ENCODE measurements around the gene PLXNA4.

The PLXNA4 gene

DNA sequence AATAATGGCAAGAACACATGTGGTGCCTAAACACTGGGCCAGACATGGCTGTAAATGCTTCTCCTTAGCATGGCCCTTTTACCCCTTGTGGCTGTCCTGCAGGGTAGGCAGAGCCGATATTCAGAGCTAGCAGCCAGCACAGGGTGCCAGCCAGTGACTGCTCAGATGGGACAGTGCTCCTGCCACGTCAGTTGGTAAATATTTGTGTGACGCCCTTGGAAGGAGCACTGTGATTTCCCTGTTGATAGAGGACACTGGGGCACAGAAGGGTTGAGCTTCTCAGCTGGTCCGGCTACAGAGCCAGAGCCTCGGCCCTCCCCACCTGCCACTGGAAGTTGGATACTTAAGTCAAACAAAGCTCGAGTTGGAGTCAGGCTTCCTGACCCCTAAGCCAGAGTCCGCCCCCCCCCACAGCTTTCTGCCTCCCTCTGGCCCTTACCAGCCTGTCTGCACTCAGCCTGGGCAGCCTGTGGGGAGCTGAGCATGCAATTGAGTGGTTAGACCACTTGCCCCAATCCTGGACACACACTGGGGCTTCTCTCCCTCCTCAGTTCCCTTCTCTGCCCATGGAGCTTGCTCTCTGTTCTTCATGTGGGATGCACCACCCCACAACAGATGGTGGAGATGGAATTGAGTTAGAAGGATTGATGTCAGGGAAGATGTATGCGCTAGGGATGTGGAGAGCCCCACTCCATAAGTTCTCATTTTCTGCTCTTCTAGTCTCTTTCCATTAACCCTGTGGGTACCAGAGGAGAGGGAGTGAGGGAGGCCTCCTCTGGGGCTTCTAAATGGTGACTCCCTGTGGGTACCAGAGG, 350.8 kb downstream of the PLXNA4 start:
- Mint-ChIP-seq H3K36me3 (ENCODE audit: low read depth) (no peaks in the 10 kb centered on the region), H3K27me3 (peaks cover 5% of the 10 kb centered on the region)

DNA sequence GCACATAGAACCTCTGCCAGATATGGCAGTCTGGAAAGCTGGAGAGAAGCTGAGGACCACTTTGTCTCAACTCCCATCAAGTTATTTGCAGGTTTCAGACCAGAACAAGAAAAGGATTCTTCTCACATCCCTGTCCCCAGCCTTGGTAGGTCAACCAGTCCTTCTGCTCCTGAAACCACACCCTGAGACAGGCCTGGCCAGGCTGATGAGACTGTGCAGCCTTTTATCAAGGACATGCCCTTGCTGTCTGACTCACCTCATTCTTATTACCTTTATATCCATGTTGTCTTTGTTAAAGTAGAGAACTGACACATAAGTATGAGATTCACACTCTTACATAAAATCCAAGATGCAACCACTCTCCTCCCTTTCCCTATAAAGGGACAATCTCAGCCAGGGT, 354.9 kb downstream of the PLXNA4 start:
- no peaks in the 10 kb centered on the region for H3K27me3 Mint-ChIP-seq
- H3K36me3 Mint-ChIP-seq (ENCODE audit: low read depth) = no peaks in the 10 kb centered on the region
- H3K27ac Mint-ChIP-seq = no peak overlapping the region
- no peaks in the 10 kb centered on the region for H3K4me1 Mint-ChIP-seq (ENCODE audit: low read depth)
- no peaks in the 10 kb centered on the region for H3K9me3 Mint-ChIP-seq
- H3K4me3 Mint-ChIP-seq = no peak overlapping the region

More for the DNA sequence above, 350.8 kb downstream of the PLXNA4 start:
- Mint-ChIP-seq H3K4me3 (no peak overlapping the region), H3K9me3 (no peaks in the 10 kb centered on the region), H3K27ac (no peak overlapping the region), H3K4me1 (ENCODE audit: low read depth) (no peaks in the 10 kb centered on the region)

DNA sequence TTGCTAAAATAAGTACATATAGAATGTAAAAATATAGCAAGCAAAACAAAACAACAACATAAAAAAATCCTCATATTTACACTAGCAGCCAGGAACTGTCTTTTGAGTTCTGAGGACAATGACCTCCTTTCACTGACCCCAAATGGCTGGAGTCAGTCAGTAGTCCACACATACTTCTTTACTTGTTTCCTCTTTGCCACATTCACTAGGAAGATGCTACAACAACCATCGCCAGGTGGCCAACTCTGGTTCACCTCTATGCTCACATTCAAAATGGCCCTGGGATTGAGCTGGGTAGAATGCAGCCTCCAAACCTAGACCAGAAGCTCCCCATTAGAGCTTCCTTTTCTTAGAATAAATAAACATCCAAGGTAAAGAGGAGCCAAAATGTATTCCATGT, 356.2 kb downstream of the PLXNA4 start:
- no peak overlapping the region for H3K4me3 Mint-ChIP-seq
- no peak overlapping the region for H3K27ac Mint-ChIP-seq
- H3K36me3 Mint-ChIP-seq (ENCODE audit: low read depth) = no peaks in the 10 kb centered on the region
- H3K9me3 Mint-ChIP-seq = no peaks in the 10 kb centered on the region
- H3K4me1 Mint-ChIP-seq (ENCODE audit: low read depth) = no peaks in the 10 kb centered on the region
- no peaks in the 10 kb centered on the region for H3K27me3 Mint-ChIP-seq

DNA sequence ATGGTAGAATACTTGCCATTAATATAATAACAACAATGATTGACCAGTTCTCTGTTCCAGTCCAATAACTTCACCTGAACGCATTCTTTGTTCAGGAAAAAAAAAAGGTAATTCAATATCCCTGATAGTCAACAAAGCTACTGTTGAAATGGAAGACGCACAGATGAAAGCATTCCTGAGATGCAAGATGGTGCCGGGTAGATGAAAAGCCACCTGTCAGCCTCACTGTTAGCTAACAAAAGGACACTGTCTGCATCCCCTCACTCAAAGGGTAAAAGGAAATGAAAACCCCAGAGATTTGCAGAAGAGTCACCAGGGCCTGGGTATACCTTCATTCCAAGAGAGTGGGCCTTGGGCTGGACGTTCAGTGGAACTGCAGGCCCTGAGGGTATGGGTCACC, 357.4 kb downstream of the PLXNA4 start:
- Mint-ChIP-seq H3K4me3 (no peak overlapping the region), H3K4me1 (ENCODE audit: low read depth) (no peaks in the 10 kb centered on the region), H3K27me3 (no peaks in the 10 kb centered on the region), H3K9me3 (no peaks in the 10 kb centered on the region), H3K27ac (no peak overlapping the region), H3K36me3 (ENCODE audit: low read depth) (no peaks in the 10 kb centered on the region)

DNA sequence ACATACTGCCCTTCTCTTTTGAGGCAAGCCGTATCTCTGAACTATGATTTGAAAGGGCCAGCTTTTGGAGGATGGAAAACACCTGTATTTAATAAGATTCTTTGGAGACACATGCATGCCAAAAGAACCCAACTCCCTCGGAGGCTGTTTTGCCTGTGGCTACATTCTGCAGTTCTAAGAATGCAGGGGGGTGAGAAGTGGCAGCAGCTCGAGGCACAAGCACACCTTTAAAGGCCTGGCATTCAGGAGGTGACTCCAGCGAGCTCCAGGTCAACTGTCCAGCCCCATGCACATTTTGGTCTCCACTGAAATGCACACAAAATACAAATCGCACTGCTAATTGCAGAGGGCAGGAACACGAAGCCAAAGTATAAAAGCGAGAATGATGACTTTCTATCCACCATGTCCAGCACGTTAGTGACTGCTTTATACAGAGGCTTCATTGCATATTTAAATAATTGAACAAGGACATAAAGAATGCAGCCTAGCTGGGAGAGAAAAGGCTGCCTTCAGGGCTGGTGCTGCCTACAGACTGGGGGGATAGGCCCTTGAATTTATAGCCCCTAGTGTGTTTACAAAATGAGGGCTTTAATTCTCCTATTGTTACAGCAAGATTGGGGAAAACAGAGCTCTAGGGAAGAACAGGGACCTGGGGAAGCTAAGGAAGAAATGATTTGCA, 359.3 kb downstream of the PLXNA4 start:
- no peak overlapping the region for H3K27ac Mint-ChIP-seq

DNA sequence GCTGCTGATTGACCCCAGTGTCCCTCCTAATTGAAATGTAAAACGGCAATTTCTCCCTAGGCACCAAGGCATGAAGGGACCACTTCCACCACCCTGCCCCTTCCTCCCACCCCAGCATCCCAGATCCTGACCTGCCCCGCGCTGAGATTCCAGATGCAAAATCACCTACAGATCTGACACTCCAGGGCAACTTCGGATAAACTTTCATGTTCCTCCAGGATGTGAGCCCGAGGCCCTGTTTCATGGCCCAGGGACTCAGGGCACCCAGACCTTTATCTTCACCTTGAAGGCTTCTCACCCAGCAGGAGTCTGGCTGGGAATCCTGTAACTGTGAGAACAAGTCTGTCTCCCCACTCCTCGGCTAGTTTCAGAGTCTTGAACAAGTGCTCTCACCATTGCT, 361.8 kb downstream of the PLXNA4 start:
- no peaks in the 10 kb centered on the region for H3K9me3 Mint-ChIP-seq
- H3K27me3 Mint-ChIP-seq = no peaks in the 10 kb centered on the region
- H3K27ac Mint-ChIP-seq = no peak overlapping the region
- H3K36me3 Mint-ChIP-seq (ENCODE audit: low read depth) = no peaks in the 10 kb centered on the region
- H3K4me1 Mint-ChIP-seq (ENCODE audit: low read depth) = no peaks in the 10 kb centered on the region
- H3K4me3 Mint-ChIP-seq = no peak overlapping the region

More for the DNA sequence above, 359.3 kb downstream of the PLXNA4 start:
- no peaks in the 10 kb centered on the region for H3K27me3 Mint-ChIP-seq
- H3K9me3 Mint-ChIP-seq = no peaks in the 10 kb centered on the region
- H3K36me3 Mint-ChIP-seq (ENCODE audit: low read depth) = no peaks in the 10 kb centered on the region
- no peaks in the 10 kb centered on the region for H3K4me1 Mint-ChIP-seq (ENCODE audit: low read depth)
- H3K4me3 Mint-ChIP-seq = no peak overlapping the region

DNA sequence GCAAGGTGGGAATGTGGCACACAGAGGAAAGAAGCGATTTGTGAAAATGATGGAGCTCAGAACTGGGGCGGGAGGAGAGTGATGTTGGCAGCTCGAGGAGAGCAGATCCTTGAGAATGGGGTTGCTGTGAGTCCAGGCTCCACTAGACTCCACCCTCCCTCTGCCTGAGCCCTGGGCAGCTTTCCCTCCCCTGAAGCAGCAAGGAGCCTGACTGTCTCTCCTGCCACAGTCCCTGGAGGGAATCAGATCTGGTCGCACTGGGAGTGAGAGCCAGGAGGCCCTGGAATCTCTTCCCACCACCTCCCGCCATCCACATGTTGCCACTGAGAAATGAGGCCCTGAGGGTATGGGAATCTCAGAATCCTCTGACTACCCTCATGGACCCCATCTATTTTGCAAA, 362.7 kb downstream of the PLXNA4 start:
- Mint-ChIP-seq H3K27ac (no peak overlapping the region), H3K4me1 (ENCODE audit: low read depth) (no peaks in the 10 kb centered on the region), H3K36me3 (ENCODE audit: low read depth) (no peaks in the 10 kb centered on the region), H3K27me3 (no peaks in the 10 kb centered on the region), H3K4me3 (no peak overlapping the region), H3K9me3 (no peaks in the 10 kb centered on the region)

DNA sequence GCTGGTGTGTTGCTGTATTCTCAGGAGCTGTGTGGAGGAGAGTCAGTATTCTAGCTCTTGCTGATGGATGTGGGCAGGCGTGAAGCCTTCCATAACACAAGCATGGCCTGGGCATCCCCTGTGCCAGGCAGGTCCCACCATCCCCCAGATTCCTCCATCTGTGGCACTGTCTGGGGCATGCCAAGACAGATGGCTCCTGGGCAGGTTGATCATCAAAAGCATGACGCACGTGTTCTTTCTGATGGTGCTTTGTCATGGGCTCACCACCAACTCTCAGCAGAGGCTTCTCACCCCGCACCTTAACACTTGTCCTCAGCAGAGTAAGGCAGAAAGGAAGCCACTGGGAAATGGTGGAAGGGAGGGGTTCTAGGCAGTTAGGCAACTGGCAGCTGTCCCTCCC, 364.3 kb downstream of the PLXNA4 start:
- H3K9me3 Mint-ChIP-seq = no peaks in the 10 kb centered on the region
- no peak overlapping the region for H3K4me3 Mint-ChIP-seq

DNA sequence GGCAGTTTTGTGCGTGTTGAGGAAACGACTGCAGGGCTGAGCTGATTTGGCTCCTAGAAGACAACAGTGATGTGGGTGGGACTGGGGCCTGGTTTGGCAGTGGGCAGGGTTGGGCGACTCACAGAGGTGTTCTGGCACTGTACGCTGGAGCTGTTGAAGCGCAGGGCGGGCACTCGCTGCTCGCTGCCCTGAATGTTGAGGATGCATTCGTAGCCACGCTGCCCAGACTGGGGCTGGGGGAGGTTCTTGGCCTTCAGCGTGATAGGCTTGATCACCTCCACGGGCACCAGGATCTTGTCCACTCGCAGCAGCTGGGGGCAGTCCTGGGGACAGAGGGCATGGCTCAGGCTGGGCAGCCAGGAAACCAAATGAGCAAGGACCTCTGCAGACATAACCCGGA, 365.4 kb downstream of the PLXNA4 start:
- no peaks in the 10 kb centered on the region for H3K27me3 Mint-ChIP-seq
- H3K27ac Mint-ChIP-seq = no peak overlapping the region
- no peaks in the 10 kb centered on the region for H3K4me1 Mint-ChIP-seq (ENCODE audit: low read depth)
- no peaks in the 10 kb centered on the region for H3K9me3 Mint-ChIP-seq
- H3K36me3 Mint-ChIP-seq (ENCODE audit: low read depth) = no peaks in the 10 kb centered on the region
- H3K4me3 Mint-ChIP-seq = no peak overlapping the region

More for the DNA sequence above, 364.3 kb downstream of the PLXNA4 start:
- Mint-ChIP-seq H3K4me1 (ENCODE audit: low read depth) (no peaks in the 10 kb centered on the region), H3K27me3 (no peaks in the 10 kb centered on the region), H3K27ac (no peak overlapping the region), H3K36me3 (ENCODE audit: low read depth) (no peaks in the 10 kb centered on the region)

DNA sequence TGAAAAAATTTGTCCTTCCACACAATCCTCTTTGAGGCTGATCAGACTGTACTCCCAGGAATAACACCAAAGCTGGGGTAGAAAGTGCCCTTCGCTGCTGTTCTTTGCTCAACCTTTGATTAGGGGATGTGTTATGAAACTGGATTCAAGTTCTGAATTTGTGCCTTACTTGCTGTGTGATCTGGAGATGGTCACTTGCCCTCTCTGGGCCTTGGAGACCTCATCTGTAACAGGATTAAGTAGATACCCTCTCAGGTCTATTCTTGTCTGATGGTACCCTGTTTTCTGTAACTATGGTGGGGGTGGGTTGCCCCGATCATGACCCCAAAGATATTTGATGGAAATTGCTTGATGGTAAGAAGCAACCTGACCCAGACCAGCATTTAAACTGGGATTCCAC, 368.5 kb downstream of the PLXNA4 start:
- Mint-ChIP-seq H3K4me3 (no peak overlapping the region), H3K27me3 (no peaks in the 10 kb centered on the region), H3K27ac (no peak overlapping the region), H3K4me1 (ENCODE audit: low read depth) (no peaks in the 10 kb centered on the region), H3K9me3 (no peaks in the 10 kb centered on the region), H3K36me3 (ENCODE audit: low read depth) (no peaks in the 10 kb centered on the region)

DNA sequence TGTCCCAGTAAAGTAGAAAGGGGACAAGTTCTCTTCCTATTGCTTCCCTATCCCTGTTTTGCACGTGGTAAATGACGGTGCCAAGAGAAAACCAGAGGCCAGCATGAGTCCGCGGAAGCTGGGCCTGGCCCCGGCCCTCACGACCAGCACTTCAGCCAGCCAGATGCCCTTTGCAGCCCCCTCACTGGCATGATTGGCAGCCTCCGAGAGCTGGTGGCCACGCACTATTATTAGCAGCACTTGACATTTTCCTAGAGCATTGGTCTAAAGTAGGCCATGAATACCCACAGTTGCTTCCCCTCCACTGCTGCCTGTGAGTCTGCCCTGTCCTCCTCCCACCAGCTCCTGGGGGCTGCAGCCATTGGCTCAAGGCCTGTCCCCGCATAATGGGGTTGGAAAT, 369.1 kb downstream of the PLXNA4 start:
- no peaks in the 10 kb centered on the region for H3K9me3 Mint-ChIP-seq
- no peaks in the 10 kb centered on the region for H3K27me3 Mint-ChIP-seq
- no peaks in the 10 kb centered on the region for H3K36me3 Mint-ChIP-seq (ENCODE audit: low read depth)
- H3K4me1 Mint-ChIP-seq (ENCODE audit: low read depth) = no peaks in the 10 kb centered on the region
- no peak overlapping the region for H3K4me3 Mint-ChIP-seq
- no peak overlapping the region for H3K27ac Mint-ChIP-seq

DNA sequence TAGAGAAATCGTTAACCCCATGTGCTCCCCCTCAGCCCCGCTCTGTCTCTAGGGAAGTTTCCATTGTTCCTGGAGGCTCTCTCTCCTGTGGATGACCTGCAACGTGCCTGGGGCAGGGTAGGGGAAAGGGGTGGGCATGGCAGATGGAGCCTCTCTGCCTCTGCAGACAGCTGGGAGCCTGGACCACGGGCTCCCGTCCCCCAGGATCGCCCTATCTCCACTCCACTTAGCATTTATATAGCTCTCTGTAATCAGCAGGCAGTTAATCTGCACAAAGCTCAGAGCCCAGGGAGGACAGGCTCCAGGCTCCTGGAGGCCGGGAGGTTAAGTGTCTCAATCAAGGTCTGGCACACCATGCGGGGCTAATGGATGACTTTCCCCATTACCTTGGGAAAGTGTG, 369.7 kb downstream of the PLXNA4 start:
- Mint-ChIP-seq H3K36me3 (ENCODE audit: low read depth) (no peaks in the 10 kb centered on the region), H3K27me3 (no peaks in the 10 kb centered on the region), H3K9me3 (no peaks in the 10 kb centered on the region), H3K27ac (no peak overlapping the region), H3K4me3 (no peak overlapping the region), H3K4me1 (ENCODE audit: low read depth) (no peaks in the 10 kb centered on the region)

DNA sequence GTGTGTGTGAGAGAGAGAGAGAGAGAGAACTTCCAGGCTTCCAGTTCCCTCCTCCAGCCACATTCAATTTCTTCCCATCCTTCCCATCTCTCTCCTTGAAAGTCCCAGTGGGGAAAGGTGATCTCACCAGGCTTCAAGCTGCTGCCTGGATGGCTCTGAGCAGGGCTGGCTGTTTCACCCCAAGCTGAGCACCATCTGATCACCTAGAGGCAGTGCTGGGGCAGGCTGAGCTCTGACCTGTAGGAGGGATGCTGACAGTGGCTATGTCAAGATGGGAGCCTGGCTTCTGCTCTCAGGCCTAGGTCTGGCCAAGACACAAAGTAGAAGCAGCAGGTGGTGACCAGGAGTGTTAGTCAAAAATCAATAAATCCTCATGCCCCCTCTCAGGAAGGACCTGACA, 370.8 kb downstream of the PLXNA4 start:
- Mint-ChIP-seq H3K36me3 (ENCODE audit: low read depth) (no peaks in the 10 kb centered on the region), H3K27me3 (no peaks in the 10 kb centered on the region), H3K9me3 (no peaks in the 10 kb centered on the region), H3K4me1 (ENCODE audit: low read depth) (no peaks in the 10 kb centered on the region), H3K27ac (no peak overlapping the region), H3K4me3 (no peak overlapping the region)

DNA sequence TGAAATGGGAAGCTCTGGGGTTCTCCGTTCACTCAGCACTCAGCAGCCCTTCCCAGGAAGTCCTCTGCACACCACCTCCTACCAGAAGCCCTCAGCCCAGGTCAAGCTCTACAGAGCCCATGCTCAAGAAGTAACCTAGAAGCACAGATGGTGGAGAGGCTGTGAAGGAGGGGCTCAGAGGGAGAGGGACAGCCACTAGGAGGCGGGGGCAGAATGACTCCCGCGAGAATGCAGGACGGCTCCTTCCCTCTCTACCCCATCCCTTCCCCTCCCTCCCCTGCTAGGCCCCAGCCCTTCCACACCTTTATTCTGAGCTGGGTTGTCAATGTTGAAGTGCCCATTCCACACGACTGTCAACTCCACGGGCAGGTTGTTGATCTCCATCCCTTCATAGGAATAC, 373.2 kb downstream of the PLXNA4 start:
- Mint-ChIP-seq H3K9me3 (no peaks in the 10 kb centered on the region), H3K4me1 (ENCODE audit: low read depth) (no peaks in the 10 kb centered on the region), H3K27ac (no peak overlapping the region)

DNA sequence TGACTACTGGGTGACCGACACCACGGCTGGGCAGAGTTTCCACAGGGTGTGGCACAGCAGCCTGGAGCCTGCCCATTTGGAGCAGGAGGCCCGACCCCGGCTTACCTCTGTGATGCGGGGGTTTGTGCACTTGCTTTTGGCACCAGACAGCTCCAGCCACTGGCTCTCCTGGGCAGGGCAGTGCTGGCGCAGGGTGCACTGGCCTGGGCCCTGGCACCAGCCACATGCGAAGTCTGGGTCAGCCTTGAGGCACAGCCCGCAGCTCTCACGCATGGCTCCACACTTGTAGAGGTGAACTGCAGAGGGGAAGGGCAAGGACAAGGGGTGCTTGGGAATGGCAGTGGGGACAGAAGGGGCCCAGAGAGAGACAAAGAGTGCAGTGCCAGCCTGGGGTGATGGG, 373.7 kb downstream of the PLXNA4 start:
- no peak overlapping the region for H3K27ac Mint-ChIP-seq
- H3K36me3 Mint-ChIP-seq (ENCODE audit: low read depth) = no peaks in the 10 kb centered on the region
- H3K4me3 Mint-ChIP-seq = no peak overlapping the region
- no peaks in the 10 kb centered on the region for H3K9me3 Mint-ChIP-seq
- H3K27me3 Mint-ChIP-seq = no peaks in the 10 kb centered on the region
- no peaks in the 10 kb centered on the region for H3K4me1 Mint-ChIP-seq (ENCODE audit: low read depth)

More for the DNA sequence above, 373.2 kb downstream of the PLXNA4 start:
- H3K36me3 Mint-ChIP-seq (ENCODE audit: low read depth) = no peaks in the 10 kb centered on the region
- H3K4me3 Mint-ChIP-seq = no peak overlapping the region
- H3K27me3 Mint-ChIP-seq = no peaks in the 10 kb centered on the region

DNA sequence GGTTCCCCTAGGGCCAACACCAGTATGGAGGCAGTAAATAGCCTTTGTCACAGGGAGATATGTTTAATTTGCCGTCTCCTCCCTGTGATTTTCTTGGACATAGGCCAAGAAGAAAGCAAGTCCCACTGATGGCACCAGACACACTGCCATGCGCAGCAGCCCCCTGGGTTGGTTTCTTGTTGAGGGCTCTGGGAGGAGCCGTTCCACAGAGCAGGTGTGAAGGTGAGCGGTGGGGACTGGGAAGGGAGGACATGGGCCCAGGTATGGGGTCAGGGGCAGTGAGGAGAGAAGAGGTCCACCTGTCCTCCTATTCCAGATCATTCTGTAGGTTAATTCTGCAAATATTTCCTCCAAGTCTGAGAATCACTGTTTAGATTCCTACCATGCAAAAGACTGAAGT, 376.1 kb downstream of the PLXNA4 start:
- Mint-ChIP-seq H3K9me3 (no peaks in the 10 kb centered on the region), H3K4me3 (no peak overlapping the region), H3K27me3 (peaks cover 5% of the 10 kb centered on the region), H3K36me3 (ENCODE audit: low read depth) (no peaks in the 10 kb centered on the region), H3K4me1 (ENCODE audit: low read depth) (no peaks in the 10 kb centered on the region), H3K27ac (no peak overlapping the region)

Data from stimulated activated naive CD8-positive, alpha-beta T cell treated with anti-CD3 and anti-CD28 coated beads, Interleukin-15, Interleukin-2, amounts not matched to agents 100 ng/mL and 50 ng/mL, for 24 hours (primary cell).